A549 (cell line): ENCODE data around the gene MYOG.

Source experiments
- CTCF ChIP-seq: fragments of >200 bp; sonication (Bioruptor Twin); formaldehyde crosslinking; IDR thresholded peaks from 3 replicates; pipeline ENCODE4 v1.5.1; 2016
- EP300 ChIP-seq, 2 experiments: fragments of >200 bp; sonication (Bioruptor Twin); formaldehyde crosslinking; IDR thresholded peaks; 2 replicates in 1 of 2; 3 replicates in 1 of 2; pipeline ENCODE4 v1.6.1; 2016 to 2017
- FOSL2 ChIP-seq, 2 experiments: fragments of 450-650 bp in 1 of 2; fragments of >200 bp in 1 of 2; sonication (Bioruptor Twin) in 1 of 2; formaldehyde crosslinking; IDR thresholded peaks; 2 replicates each; pipeline versions ENCODE4 v1.5.0 to v1.6.1; 2016 to 2020; ENCODE audit warnings: mild to moderate bottlenecking in 1 of 2, moderate library complexity in 1 of 2
- HDAC2 ChIP-seq: fragments of 200-600 bp; sonication (generic); IDR thresholded peaks from 2 replicates; pipeline ENCODE4 v1.6.1; 2016
- JUNB ChIP-seq: fragments of >200 bp; sonication (Bioruptor Twin); formaldehyde crosslinking; IDR thresholded peaks from 2 replicates; pipeline ENCODE4 v1.6.1; 2016
- MAFK ChIP-seq: fragments of 450-650 bp; IDR thresholded peaks from 2 replicates; pipeline ENCODE4 v1.6.1; 2014; ENCODE audit not compliant: partially characterized antibody
- MAX ChIP-seq: IDR thresholded peaks from 2 replicates; pipeline ENCODE4 v1.6.1; 2012
- PHF8 ChIP-seq: fragments of 200-600 bp; sonication (generic); IDR thresholded peaks from 2 replicates; pipeline ENCODE4 v1.6.1; 2016; ENCODE audit warnings: low read depth, mild to moderate bottlenecking, antibody characterized with exemption, moderate library complexity, borderline replicate concordance
- POLR2A ChIP-seq: IDR thresholded peaks from 2 replicates; pipeline ENCODE4 v1.6.1; 2012; ENCODE audit warnings: mild to moderate bottlenecking, low read length
- RAD21 ChIP-seq, 2 experiments: fragments of >200 bp in 1 of 2; sonication (Bioruptor Twin) in 1 of 2; formaldehyde crosslinking in 1 of 2; IDR thresholded peaks in 1 of 2; conservative IDR thresholded peaks in 1 of 2; 2 replicates in 1 of 2; 3 replicates in 1 of 2; pipeline ENCODE4 v1.6.1; 2012 to 2018; ENCODE audit warnings: inconsistent platforms in 1 of 2
- USF2 ChIP-seq: fragments of 450-650 bp; IDR thresholded peaks from 2 replicates; pipeline ENCODE4 v1.6.1; 2014; ENCODE audit warnings: antibody characterized with exemption

- TF ChIP-seq MAX (no peak), FOSL2 (IDR thresholded peaks at IDR 0.05) (no peak), FOSL2 (CRISPR knock-in tag; IDR thresholded peaks at IDR 0.05) (no peak), CTCF (no peak), RAD21 (conservative IDR thresholded peaks at IDR 0.05 in 1 of 2, IDR thresholded peaks at IDR 0.05 in 1 of 2) (no peak), POLR2A (no peak), PHF8 (no peak), USF2 (no peak), JUNB (no peak), EP300 (IDR thresholded peaks at IDR 0.05) (no peak), MAFK (no peak), HDAC2 (no peak)
Observed at GRCh38 chr1:203089001-203089650, 3.3 kb upstream of the MYOG start.
